GM19468 (cell line): ENCODE measurements around the gene PTPRCAP.
"Not testable (repeated sequence)": the region's sequence is repeated elsewhere in the genome, so short reads cannot be mapped to it uniquely, and the experiment has no call there.

Experiments
- ATAC-seq: cut with Tn5 transposase; IDR thresholded peaks from one replicate; pipeline ENCODE4 v1.9.1; 2021; ENCODE audit warnings: mild to moderate bottlenecking, moderate library complexity, moderate number of reproducible peaks; ENCODE audit not compliant: unreplicated experiment; ENCODE audit errors: extremely low read depth

Gene PTPRCAP

GRCh38 chr11:67466367-67466766 is 28.9 kb upstream of the PTPRCAP start:
- no peak for ATAC-seq

GRCh38 chr11:67465530-67465929 is 28.0 kb upstream of the PTPRCAP start:
- ATAC-seq, result not testable (repeated sequence)

- no peak for ATAC-seq
Observed at GRCh38 chr11:67465189-67465510, 27.7 kb upstream of the PTPRCAP start.

GRCh38 chr11:67464411-67465188 is 27.1 kb upstream of the PTPRCAP start:
- no peak for ATAC-seq

- no peak for ATAC-seq
Observed at GRCh38 chr11:67463680-67464410, 26.4 kb upstream of the PTPRCAP start.

GRCh38 chr11:67463186-67463585 is 25.7 kb upstream of the PTPRCAP start:
- ATAC-seq, result no peak

GRCh38 chr11:67458266-67458665 is 20.8 kb upstream of the PTPRCAP start:
- ATAC-seq, result no peak

- no peak for ATAC-seq
Observed at GRCh38 chr11:67457453-67457852, 20.0 kb upstream of the PTPRCAP start.

GRCh38 chr11:67456068-67456705 is 18.7 kb upstream of the PTPRCAP start:
- ATAC-seq, result no peak

- no peak for ATAC-seq
Observed at GRCh38 chr11:67455054-67455453, 17.6 kb upstream of the PTPRCAP start, which contains the start of gene CABP4. Gene CABP4 (plus strand): TSS chr11:67455354. CDS start chr11:67455424, 70 bp downstream.

- no peak for ATAC-seq
Observed at GRCh38 chr11:67453816-67454732, 16.6 kb upstream of the PTPRCAP start.

- no peak for ATAC-seq
Observed at GRCh38 chr11:67452141-67452952, 14.9 kb upstream of the PTPRCAP start, which contains the start of gene GPR152. Gene GPR152 (minus strand): TSS chr11:67452729. CDS start chr11:67452724, 5 bp downstream.

GRCh38 chr11:67451658-67451976 is 14.1 kb upstream of the PTPRCAP start:
- ATAC-seq, result no peak

- no peak for ATAC-seq
Observed at GRCh38 chr11:67450796-67451657, 13.5 kb upstream of the PTPRCAP start.

- no peak for ATAC-seq
Observed at GRCh38 chr11:67449116-67449844, 11.8 kb upstream of the PTPRCAP start.

- ATAC-seq, result no peak
Observed at GRCh38 chr11:67448220-67448609, 10.7 kb upstream of the PTPRCAP start.

- ATAC-seq, result no peak
Observed at GRCh38 chr11:67445515-67445914, 8.0 kb upstream of the PTPRCAP start.
